ENCODE data around the gene ADGRG3.

GRCh38 chr16:57657228-57657627, 10.9 kb upstream of the ADGRG3 start:
- TF ChIP-seq, protein P1, sequence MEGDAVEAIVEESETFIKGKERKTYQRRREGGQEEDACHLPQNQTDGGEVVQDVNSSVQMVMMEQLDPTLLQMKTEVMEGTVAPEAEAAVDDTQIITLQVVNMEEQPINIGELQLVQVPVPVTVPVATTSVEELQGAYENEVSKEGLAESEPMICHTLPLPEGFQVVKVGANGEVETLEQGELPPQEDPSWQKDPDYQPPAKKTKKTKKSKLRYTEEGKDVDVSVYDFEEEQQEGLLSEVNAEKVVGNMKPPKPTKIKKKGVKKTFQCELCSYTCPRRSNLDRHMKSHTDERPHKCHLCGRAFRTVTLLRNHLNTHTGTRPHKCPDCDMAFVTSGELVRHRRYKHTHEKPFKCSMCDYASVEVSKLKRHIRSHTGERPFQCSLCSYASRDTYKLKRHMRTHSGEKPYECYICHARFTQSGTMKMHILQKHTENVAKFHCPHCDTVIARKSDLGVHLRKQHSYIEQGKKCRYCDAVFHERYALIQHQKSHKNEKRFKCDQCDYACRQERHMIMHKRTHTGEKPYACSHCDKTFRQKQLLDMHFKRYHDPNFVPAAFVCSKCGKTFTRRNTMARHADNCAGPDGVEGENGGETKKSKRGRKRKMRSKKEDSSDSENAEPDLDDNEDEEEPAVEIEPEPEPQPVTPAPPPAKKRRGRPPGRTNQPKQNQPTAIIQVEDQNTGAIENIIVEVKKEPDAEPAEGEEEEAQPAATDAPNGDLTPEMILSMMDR (IDR thresholded peaks at IDR 0.05; ENCODE audit: low read depth, low read length), result no peak
- TF ChIP-seq POLR2A (IDR thresholded peaks at IDR 0.05; ENCODE audit: extremely low read depth, insufficient read length) (no peak), MYC (IDR thresholded peaks at IDR 0.05; ENCODE audit: low read depth, low read length) (no peak)
- TF ChIP-seq, protein P2, sequence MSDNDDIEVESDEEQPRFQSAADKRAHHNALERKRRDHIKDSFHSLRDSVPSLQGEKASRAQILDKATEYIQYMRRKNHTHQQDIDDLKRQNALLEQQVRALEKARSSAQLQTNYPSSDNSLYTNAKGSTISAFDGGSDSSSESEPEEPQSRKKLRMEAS (IDR thresholded peaks at IDR 0.05; ENCODE audit: low read depth, low read length), result no peak
